ENCODE data around the gene EEF1AKMT4. TPM values are rescaled to one million over a fixed set of nuclear protein-coding genes. Genes with fewer than 3 reads are reported as not detected.
A peak's percentile ranks its signal among the peaks of the same experiment; 100 is the strongest.

EEF1AKMT4 gene
- total and polyA plus RNA-seq, 2 of the 8 experiments (the other 6 are each of a cell fraction or from before 2014, with no cell fraction given): 9.3 to 30.1 TPM

DNA sequence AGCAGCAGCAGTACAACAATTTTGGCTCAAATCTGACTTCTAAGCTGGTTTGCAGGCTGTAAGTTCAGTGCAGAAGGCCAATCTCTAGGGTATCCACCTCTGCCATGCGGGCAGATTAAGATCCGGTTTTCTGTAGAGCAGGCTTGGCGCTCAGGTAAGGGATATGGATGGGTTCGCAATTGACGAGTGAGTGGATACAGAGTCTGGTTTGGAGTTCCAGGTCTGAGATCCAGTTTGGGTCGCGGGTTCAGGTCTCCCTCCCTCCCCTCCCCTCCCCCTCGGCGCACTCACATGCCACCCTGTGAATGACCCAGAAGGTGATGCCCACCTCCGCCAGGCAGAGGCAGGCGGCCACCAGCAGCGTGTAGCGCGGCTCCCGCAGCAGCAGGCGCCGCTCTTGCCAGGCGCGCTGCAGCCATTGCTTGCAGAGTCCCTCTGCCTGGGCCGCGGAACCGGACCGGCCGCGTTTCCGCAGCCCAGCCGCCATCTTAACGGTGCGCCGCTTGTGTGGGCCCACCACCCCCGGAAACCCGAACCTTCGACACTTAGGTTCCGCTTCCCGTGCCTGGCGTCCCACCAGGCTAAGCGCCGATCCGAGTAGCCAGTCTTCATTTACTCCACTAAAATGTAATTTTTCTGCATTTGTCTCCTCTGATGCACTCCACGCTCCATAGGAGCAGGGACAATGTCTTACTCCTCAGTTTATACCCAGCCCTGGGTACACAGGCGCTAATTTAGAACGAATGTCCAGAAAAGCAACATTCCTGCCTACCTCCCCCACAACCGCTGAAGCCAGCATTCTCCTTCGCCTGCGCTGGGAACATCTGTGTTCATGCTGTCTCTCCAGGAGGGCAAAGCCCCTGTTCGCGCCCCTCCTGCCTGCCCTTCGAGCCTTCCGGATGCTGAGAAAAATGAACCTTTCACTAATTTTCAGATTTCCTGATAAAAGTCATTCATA, 739 bp upstream of the EEF1AKMT4 start, which contains the start of gene ALG3 (continued):
- TF ChIP-seq TAF1 (IDR thresholded peaks at IDR 0.05; ENCODE audit: low read depth, low read length): peak; percentile 99
- peak; percentile 47; the same call in 1 of the 2 replicates for TF ChIP-seq CEBPB (IDR thresholded peaks at IDR 0.05; ENCODE audit: low read depth, low read length)
- peak; percentile 87 for TF ChIP-seq RBBP5 (IDR thresholded peaks at IDR 0.05; ENCODE audit: borderline replicate concordance, low read depth, low read length)
- no peak for TF ChIP-seq HDAC6 (IDR thresholded peaks at IDR 0.05; ENCODE audit: low read depth, low read length)
- TF ChIP-seq KDM4A (IDR thresholded peaks at IDR 0.05; ENCODE audit: low read depth, low read length, severe bottlenecking): peak; percentile 30
- TF ChIP-seq SIRT6 (IDR thresholded peaks at IDR 0.05; ENCODE audit: low read length): no peak
- no peak for TF ChIP-seq ATF3 (IDR thresholded peaks at IDR 0.05; ENCODE audit: insufficient read depth, low read depth, low read length)
- TF ChIP-seq EP300 (IDR thresholded peaks at IDR 0.05; ENCODE audit: borderline replicate concordance in 1 of 2, low read depth in 2 of 2, low read length in 2 of 2): 0 out of 3 replicates have a peak, but pooled peaks of 1 of the 2 experiments have one; percentile 73
- TF ChIP-seq POLR2AphosphoS5 (IDR thresholded peaks at IDR 0.05; ENCODE audit: low read depth, low read length): peak; percentile 58; the same call in 1 of the 2 replicates
- no peak for TF ChIP-seq SP4 (IDR thresholded peaks at IDR 0.05; ENCODE audit: low read length)
- TF ChIP-seq BRCA1 (IDR thresholded peaks at IDR 0.05; ENCODE audit: low read depth, low read length): no peak
- peak; percentile 96 for TF ChIP-seq TBP (IDR thresholded peaks at IDR 0.05; ENCODE audit: low read depth, low read length)
- peak; percentile 40; the same call in 1 of the 2 replicates for TF ChIP-seq SP1 (IDR thresholded peaks at IDR 0.05; ENCODE audit: low read depth, low read length)

All from H1 (cell line).